ENCODE measurements around the gene ATG16L1.

The ATG16L1 gene

DNA sequence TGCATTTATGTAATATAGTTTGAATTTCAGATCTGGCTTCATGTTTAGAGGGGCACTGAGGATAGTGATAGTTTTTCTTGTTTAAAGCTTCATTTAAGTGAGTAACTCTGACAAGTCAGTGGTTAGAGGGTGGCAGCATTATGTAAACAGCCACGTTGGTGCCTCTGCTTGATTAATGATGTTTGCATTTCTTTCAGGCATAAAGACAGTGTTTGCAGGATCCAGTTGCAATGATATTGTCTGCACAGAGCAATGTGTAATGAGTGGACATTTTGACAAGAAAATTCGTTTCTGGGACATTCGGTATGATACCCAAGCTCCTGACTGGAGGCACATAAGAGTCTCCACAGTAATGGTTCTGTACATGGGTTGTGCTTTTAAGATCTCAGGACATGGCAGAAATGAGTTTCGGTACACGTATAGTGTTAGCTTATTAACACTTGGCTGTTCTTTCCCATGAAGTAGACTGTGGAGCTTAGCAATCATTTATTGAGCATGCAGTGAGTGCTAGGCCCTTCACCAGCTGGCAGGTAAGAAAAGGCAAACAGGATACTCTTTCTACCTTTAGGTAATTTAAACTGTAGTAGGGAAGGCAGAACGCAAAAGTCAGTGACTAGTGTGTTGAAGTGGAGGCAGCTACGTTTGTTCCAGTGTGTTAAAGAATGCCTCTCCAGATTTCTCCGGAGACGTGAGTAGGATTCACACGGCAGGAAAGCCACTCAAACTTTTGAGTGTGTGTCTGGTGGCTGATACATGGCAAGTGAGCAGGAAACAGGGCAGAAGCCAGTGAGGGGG, 38.8 kb downstream of the ATG16L1 start:
- DNase-seq (ENCODE audit: low read depth in 3 of 3) = no peak

DNA sequence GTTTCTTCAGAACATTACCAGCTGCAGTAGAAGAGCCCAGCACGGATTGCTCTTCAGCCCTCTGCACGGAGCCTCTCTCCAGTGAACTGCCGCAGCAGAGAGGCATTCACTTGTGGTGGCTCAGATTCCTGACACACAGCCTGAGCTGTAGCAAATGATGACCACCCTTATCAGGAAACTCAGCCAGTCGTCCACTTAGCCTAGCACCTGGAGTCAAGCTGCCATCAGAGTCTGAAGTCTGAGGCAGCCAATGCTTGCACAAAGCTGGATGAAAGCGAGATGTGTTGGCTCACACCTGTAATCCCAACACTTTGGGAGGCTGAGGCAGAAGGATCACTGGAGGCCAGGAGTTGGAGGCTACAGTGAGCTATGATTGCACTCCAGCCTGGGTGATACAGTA, 44.4 kb downstream of the ATG16L1 start:
- no peak for DNase-seq (ENCODE audit: low read depth in 3 of 3)

DNA sequence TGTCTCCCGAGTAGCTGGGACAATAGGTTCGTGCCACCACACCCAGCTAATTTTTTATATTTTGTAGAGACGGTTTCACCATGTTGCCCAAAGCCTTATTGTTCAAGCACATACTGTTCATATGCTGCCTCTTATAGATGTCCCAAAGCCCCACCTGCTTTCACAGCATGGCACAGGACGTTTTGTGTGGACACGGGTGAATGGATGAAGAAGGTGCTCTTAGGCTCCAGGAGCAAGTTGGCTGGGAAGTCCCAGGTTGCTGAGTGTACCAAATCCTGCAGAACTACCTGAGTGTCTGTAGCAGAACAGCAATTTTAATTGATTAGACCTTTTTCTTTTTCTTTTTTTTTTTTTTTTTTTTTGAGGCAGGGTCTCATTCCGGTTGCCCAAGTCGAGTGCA, 45.6 kb downstream of the ATG16L1 start:
- DNase-seq (ENCODE audit: low read depth in 3 of 3) = no peak

DNA sequence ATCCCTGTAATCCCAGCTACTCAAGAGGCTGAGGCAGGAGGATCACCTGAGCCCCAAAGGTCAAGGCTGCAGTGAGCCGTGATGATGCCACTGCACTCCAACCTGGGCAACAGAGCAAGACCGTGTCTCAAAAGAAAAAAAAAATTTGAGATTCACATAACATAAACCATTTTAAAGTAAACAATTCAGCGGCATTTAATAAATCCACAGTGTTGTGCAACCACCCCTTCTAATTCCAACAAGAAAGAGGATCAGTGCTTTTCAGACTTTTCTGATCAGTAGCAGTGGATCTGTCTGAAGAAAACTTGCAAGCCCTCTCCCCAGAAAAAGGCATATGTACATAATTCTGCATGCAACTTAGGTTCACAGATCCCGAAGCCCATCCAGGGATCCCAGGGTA, 48.9 kb downstream of the ATG16L1 start:
- DNase-seq (ENCODE audit: low read depth in 3 of 3) = no peak

DNA sequence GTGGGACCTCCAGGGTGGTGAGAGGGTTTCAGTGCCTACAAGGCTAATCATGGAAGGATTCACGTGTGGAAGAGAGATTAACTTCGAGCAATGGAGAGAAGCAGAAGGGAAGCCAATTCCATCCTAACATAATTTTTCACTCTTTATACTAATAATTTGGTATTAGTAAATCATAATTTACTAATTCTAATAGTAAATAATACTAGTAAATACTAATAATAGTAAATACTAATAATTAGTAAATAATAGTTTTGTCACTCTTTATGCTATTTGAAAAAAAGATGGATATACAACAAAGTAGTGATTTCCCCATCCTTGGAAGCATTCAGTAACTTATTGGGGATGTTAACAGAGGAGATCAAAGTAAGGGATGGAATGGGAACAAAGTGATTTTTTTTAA, 49.8 kb downstream of the ATG16L1 start:
- no peak for DNase-seq (ENCODE audit: low read depth in 3 of 3)

DNA sequence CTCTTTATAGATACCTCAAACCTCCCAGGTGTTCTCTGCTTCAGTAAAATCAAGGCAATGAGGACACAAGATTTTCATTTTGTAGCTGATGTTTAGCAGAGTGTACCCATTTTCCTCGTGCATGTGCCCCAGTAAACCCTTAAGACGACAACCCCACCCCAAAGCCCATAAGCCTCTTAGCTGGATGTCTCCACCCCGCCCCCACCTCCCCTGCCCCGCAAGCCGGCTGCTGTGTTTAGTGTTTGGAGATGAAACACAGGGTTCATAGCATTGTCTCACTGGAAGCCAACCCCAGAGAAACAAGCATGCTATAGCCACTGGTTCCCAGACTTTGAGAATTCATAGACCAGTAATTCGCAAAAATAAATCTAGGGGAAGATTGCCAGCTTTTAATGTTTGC, 50.3 kb downstream of the ATG16L1 start:
- no peak for DNase-seq (ENCODE audit: low read depth in 3 of 3)

DNA sequence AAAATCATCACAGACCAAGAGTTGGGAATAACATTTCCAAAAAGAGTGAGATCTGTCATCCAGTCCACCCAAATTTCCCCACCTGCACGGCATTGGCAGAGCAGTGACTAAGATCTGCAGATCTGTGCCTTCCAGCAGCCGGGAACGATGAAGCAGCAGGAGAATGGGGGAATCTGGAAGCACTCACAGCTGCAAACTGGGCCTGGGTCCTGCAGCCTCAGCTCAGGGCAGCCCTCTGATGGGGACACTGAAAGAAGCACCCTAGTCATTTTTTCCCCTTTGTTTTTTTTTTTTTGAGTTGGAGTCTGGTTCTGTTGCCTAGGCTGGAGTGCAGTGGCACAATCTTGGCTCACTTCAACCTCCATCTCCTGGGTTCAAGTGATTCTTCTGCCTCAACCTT, 51.8 kb downstream of the ATG16L1 start:
- DNase-seq (ENCODE audit: low read depth in 3 of 3) = no peak

DNA sequence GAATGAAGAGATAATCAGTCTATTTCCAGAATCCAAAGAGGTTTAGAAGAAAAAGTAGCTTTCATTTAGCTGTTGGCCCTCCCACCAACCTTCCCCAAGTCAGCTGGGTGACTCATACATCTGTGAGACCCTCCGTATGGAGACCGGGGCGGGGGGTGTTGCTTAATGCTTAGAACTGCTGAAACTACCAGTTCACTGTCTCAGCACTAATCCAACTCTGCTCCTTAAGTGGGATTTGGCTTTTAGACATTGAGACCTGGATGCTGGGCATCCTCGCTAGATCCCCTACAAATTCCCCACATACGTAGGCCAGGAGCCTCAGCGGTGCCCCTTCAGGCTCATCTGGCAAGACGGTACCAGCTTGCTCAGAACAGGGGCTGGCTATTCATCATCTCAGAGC, 56.1 kb downstream of the ATG16L1 start, which contains the start of gene SAG:
TSS of gene SAG (plus strand) at position 252 of the 400 bp plus-strand sequence. CDS start 1,374 bp downstream, outside the sequence.
- no peak for DNase-seq (ENCODE audit: low read depth in 3 of 3)

DNA sequence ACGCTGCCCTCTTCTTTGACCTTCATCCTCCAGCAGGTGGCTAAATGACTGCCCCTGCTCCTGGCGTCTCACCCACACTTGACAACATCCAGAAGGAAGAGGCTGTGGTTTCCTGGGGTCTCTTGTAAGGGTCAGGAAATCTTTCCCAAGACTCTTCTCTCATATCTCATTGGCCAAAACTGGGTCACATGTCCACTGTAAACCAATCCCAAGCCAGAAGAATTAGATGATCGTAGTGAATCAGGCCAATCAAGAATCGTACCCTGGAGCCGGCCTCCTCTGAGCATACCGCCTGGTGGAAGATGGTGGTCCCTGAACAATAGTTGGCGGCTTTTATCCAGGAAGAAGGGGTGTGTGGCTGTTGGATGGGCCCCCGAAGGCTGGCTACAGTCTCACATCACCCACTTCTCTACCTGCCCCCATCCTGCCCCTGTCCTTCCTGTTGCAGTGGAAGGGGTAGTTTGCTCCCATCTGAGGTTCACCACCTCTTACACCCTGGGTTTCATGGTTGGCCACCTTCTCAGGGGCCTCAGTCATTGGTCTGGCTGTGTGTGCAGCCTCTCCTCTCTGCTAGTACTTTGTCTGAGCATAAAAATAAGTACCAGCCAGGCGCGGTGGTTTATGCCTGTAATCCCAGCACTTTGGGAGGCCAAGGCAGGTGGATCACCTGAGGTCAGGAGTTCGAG, 59.9 kb downstream of the ATG16L1 start:
- DNase-seq (ENCODE audit: low read depth in 3 of 3) = no peak

DNA sequence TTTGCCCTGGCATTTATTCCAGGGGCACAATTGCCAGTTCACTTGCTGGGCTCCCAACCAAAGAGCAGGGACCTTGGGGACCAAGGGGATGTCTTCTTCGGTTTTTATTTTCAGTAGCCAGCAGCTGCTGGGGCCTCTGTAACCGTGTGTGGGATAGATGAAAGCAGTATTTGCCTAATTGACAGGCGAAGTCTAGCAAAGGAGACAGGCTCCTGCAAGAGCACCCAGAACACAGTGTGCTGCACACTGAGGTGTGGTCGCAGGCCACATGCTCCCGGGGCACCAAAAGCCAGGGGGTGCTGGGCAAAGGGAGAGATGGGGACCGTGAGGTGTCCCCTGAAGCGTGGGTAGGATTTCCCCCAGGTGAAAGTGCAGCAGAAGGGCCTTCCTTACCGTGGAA, 61.4 kb downstream of the ATG16L1 start:
- DNase-seq (ENCODE audit: low read depth in 3 of 3) = no peak

DNA sequence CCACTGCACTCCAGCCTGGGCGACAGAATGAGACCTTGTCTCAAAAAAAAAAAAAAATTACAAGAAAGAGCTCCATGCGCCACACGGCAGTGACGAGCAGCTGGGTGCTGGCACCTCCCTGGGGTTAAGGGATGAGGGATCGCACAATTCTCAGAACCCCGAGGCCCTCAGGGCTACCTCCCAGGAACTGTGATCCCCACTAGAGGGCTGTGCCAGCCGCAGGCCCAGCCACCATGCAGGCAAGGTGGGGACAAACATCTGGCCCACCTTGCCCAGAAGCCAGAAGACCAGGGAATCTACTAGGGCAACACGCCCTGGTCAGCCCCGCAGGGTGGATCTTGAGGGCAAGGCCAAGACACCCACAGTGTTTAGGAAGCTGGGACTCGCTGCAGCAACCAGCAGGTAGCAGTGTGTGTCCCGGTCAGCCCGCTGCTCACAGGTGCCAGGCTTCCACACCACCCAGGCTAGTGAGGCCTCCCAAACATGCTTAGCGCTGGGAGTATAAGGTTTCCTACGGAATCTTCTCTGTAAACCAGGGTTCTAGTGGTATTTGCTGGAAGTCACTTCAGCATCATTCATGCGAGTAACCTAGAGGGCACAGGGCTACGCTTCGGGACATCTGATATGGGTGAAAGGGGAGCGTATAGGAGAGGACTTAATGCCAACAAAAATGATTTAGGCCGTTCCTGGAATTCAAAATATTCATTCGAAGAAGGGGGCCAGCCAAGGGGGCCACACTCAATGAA, 62.9 kb downstream of the ATG16L1 start:
- no peak for DNase-seq (ENCODE audit: low read depth in 3 of 3)

DNA sequence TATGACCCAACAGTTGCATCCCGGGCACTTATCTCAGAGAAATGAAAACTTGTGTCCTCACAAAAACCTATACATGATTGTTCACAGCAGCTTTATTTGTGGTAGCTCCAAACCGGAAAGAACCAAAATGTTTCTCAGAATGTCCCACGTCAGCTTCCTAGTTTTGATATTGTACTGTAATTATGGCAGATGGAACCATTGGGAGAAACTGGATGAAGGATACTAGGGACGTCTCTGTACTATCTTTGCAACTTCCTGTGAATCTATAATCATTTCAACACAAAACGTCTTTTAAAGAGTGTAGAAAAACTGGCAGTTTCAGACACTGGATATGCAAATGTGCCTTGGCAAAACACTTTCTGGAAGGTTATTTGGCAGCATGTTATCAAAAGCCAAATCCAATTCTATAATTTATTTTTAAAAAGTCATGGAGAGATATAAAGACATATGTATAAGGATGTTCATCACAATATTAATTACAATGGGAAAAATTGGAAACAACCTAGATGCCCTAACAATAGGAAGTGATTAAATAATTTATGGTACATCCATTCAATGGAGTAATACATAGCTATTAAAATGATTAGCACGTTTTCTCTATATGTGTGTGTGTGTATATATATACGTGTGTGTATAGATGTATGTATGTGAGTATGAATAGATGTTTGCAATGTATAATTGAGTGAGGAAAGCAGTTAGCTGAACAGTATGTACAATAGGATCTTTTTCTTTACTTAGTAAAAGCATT, 65.9 kb downstream of the ATG16L1 start:
- DNase-seq (ENCODE audit: low read depth in 3 of 3) = no peak

DNA sequence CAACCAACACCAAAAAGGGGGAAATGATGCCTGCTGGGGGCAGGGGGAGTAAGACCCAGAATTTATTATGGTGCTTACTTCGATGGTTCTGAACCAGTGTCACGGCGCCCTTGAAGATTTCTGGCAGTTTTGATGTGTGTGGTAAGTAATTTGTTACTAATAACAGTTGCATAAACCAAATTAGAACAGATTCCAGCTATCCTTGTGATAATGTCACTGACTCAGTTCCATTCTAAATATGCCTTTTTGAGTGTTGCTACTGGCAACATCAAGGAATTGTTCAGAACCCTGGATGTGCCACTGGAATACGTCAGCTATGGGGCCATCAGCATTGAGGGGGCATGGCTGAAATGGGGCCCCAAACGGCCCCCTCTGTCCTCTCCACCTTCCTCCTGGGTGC, 67.8 kb downstream of the ATG16L1 start:
- no peak for DNase-seq (ENCODE audit: low read depth in 3 of 3)

DNA sequence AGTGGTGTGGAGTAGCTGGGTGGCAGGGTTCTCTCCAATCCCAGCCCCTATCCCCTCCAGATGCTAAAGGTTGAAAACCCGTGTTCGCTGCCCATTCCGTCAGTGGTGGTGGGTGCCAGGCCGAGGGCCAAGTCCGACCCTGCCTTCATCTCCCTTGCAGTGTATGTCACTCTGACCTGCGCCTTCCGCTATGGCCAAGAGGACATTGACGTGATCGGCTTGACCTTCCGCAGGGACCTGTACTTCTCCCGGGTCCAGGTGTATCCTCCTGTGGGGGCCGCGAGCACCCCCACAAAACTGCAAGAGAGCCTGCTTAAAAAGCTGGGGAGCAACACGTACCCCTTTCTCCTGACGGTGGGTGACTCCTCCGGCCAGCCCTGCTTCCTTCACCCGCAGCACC, 69.0 kb downstream of the ATG16L1 start:
- no peak for DNase-seq (ENCODE audit: low read depth in 3 of 3)

DNA sequence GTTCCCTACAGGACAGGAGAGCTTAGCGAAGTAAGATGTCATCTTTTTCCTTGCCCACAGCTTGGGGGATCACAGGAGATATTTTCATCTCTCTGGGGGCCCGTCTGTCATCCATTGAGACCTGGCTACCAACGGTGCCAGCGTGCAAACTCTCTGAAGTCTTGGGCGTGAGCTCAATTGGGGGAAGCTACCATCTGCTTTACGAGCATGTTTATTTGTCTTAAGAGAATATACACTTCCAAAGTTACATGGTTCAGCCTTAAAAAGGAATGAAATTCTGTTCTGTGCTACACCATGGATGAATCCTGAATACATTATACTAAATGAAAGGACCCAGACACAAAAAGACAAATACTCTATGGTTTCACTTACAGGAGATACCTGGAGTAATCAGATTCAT, 69.7 kb downstream of the ATG16L1 start:
- DNase-seq (ENCODE audit: low read depth in 3 of 3) = no peak

DNA sequence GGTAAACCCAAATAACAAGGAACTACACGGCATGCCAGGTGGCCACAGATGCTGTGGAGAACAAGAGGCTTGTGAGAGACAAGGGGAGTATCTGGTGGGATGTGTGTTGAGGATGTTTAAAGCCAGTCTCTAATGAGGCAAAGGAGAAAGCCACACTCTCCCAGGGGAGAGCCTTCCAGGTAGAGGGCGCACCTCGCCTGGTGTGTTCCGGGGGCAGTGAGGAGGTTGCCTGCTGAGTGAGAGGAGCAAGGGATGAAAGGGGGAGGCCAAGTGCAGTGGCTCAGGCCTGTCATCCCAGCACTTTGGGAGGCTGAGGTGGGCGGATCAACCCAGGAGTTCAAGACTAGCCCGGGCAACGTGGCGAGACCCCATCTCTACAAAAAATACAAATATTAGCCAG, 72.4 kb downstream of the ATG16L1 start:
- no peak for DNase-seq (ENCODE audit: low read depth in 3 of 3)

DNA sequence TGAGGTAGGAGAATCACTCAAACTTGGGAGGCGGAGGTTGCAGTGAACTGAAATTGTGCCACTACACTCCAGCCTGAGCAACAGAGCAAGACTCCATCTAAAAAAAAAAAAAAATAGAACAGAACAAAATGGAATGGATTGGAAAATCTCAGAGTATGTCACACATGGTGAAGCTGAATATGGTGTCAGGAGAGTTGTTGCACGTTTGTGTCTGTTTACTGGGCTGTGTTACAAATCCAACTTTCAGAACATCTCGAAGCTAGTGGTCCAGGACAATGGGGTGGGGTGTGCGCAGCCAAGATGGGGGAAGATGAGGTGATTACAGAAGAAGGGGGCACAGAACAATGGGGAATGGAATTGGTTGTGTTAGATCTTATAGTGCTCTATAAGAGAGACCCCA, 73.8 kb downstream of the ATG16L1 start:
- DNase-seq (ENCODE audit: low read depth in 3 of 3) = no peak

DNA sequence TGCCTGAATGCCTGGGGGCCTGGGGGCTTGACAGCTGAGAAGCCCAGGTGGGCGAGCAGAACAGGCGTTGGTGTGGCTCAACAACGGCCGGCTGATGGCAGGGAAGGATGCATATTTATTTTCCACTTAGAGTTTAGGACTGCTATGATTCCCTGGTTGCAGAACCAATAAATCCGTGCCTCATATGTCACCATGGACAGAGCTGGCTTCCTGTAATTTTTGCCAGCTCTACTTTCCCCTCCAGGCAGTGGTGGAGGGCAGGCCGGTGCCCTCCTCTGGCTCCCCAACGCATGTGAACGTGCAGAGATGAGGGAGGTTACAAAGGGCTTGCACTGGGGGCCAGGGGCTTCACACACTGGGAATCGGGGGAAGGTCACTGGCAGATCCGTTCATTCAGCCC, 74.3 kb downstream of the ATG16L1 start:
- DNase-seq (ENCODE audit: low read depth in 3 of 3) = no peak

DNA sequence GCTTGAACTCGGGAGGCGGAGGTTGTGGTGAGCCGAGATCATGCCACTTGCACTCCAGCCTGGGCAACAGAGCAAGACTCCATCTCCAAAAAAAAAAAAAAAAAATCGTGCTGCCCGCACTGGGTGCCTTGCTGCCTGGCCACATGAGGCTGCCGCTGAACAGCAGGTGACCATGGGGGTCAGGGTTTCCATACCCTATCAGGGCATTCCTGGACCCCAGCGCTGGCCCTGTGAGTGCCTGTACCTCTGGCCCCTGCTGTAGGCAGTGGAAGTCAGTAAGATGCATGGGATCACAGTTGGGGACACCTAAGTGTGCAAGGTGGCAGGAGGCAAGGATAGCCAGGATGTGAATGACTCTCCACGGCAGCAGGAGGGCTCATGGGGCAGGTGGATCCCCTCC, 75.0 kb downstream of the ATG16L1 start:
- DNase-seq (ENCODE audit: low read depth in 3 of 3) = no peak

DNA sequence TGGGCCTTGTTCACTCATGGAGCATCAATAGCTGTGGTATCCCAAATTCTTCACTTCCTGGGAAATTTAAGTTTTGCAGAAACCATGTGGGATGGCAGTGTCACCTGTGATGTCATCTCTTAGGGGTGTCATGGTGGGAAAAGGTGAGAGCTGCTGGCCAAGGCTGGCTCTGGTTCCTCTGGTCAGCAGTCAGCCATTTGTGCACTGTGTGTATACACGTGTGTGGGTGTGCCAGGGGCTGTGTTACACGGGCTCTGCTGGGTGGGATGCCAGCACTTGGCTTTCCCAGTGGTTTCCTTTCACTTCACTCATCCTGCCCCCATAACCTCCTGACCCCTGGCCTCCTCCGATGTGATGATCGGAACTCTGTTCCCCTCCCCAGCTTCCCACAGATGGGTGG, 77.4 kb downstream of the ATG16L1 start:
- no peak for DNase-seq (ENCODE audit: low read depth in 3 of 3)

DNA sequence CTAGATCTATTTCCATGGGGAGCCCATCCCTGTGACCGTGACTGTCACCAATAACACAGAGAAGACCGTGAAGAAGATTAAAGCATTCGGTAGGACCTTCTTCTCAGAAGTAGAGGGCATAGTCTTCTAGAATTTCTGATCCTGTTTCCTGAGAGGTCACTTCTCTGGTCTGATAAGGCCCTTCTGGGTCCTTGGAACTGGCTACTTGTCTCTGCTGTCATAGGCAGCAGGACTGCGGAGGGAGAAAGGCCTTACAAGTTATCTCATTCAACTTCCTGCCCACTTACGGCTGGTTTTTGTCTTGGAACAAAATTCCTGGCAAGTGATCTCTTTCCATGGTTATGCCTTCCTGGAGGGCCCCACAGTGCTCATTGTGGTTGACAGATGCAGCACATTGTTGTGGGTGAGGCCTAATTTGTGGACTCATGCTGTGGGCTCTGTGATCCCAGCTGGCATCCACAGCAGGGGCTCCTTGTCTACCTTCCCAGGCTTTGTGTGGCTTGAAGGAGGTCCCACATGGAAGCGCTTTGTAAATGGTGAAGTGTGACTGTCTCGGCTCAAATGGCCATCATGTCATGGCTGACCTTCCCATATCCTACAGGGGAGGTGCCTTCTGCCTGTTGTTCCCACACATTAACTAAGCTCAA, 78.1 kb downstream of the ATG16L1 start:
- no peak for DNase-seq (ENCODE audit: low read depth in 3 of 3)
